Skeletal muscle tissue (tissue), 4 donors: ENCODE results near the gene FAM13A. TPM values are rescaled to one million over a fixed set of nuclear protein-coding genes. Genes with fewer than 3 reads are reported as not detected.

Experiments used
- H3K27ac ChIP-seq: one replicate; pipeline ENCODE4 v1.7.0; 2013; ENCODE audit warnings: mild to moderate bottlenecking, low read depth, low read length, inconsistent platforms
- H3K27me3 ChIP-seq, 3 donors: one replicate each; pipeline ENCODE4 v1.7.0; 2013; ENCODE audit warnings: low read length in 3 of 3; ENCODE audit not compliant: control insufficient read depth in 3 of 3, insufficient read depth in 3 of 3
- H3K36me3 ChIP-seq, 3 donors: one replicate each; pipeline ENCODE4 v1.7.0; 2013; ENCODE audit warnings: low read length in 3 of 3; ENCODE audit not compliant: control insufficient read depth in 3 of 3, insufficient read depth in 3 of 3
- H3K4me1 ChIP-seq, 3 donors: one replicate each; pipeline ENCODE4 v1.7.0; 2013; ENCODE audit warnings: low read length in 3 of 3, mild to moderate bottlenecking in 3 of 3; ENCODE audit not compliant: control insufficient read depth in 3 of 3, insufficient read depth in 3 of 3
- H3K4me3 ChIP-seq, 3 donors: one replicate each; pipeline ENCODE4 v1.7.0; 2013; ENCODE audit warnings: low read length in 3 of 3
- H3K9ac ChIP-seq, 3 donors: one replicate each; pipeline ENCODE4 v1.7.0; 2013; ENCODE audit warnings: low read length in 3 of 3, mild to moderate bottlenecking in 3 of 3, moderate library complexity in 2 of 3, low read depth in 1 of 3
- H3K9me3 ChIP-seq, 3 donors: one replicate each; pipeline ENCODE4 v1.7.0; 2013; ENCODE audit warnings: low read length in 3 of 3; ENCODE audit not compliant: control insufficient read depth in 3 of 3
- total RNA-seq: library from RNA; depleted of rRNA; stranded (reverse); fragments of >200 nt; gene quantifications from one replicate; pipeline ENCODE4 v1.2.3, GENCODE V29; 2014
- donor health status: Osteomylitis.

The FAM13A gene
- total RNA-seq, 1 donor from 2014 or later, result 41.8 TPM

- no peaks in the 10 kb centered on the region for H3K9me3 ChIP-seq
- H3K9ac ChIP-seq, result no peak overlapping the region
- no peaks in the 10 kb centered on the region for H3K27me3 ChIP-seq
- H3K36me3 ChIP-seq, result no peaks in the 10 kb centered on the region
- H3K27ac ChIP-seq, result no peak overlapping the region
- no peak overlapping the region for H3K4me3 ChIP-seq
- peaks cover 0 to 18% (median 5%) of the 10 kb centered on the region in 3 donors for H3K4me1 ChIP-seq
These were observed 253.3 kb downstream of the FAM13A start for GRCh38 chr4:88803600-88804096.

GRCh38 chr4:88802585-88803286 lies 254.2 kb downstream of the FAM13A start:
- Histone ChIP-seq H3K9ac (no peak overlapping the region), H3K4me1 (peaks cover 0 to 18% (median 5%) of the 10 kb centered on the region in 3 donors), H3K27me3 (no peaks in the 10 kb centered on the region), H3K36me3 (no peaks in the 10 kb centered on the region), H3K4me3 (no peak overlapping the region), H3K27ac (no peak overlapping the region), H3K9me3 (no peaks in the 10 kb centered on the region)

GRCh38 chr4:88802138-88802537 lies 254.8 kb downstream of the FAM13A start:
- H3K9ac ChIP-seq, result no peak overlapping the region
- H3K27me3 ChIP-seq, result no peaks in the 10 kb centered on the region
- no peak overlapping the region for H3K27ac ChIP-seq
- no peak overlapping the region for H3K4me3 ChIP-seq
- H3K4me1 ChIP-seq, result peaks cover 0 to 14% (median 5%) of the 10 kb centered on the region in 3 donors
- H3K9me3 ChIP-seq, result no peaks in the 10 kb centered on the region
- H3K36me3 ChIP-seq, result no peaks in the 10 kb centered on the region

- no peak overlapping the region for H3K4me3 ChIP-seq
- H3K9me3 ChIP-seq, result no peaks in the 10 kb centered on the region
- H3K36me3 ChIP-seq, result no peaks in the 10 kb centered on the region
- H3K9ac ChIP-seq, result no peak overlapping the region
- peaks cover 0 to 11% (median 5%) of the 10 kb centered on the region in 3 donors for H3K4me1 ChIP-seq
- no peaks in the 10 kb centered on the region for H3K27me3 ChIP-seq
- no peak overlapping the region for H3K27ac ChIP-seq
These were observed 257.1 kb downstream of the FAM13A start for GRCh38 chr4:88799900-88800299.

- H3K9me3 ChIP-seq, result no peaks in the 10 kb centered on the region
- no peak overlapping the region for H3K27ac ChIP-seq
- H3K4me3 ChIP-seq, result no peak overlapping the region
- H3K36me3 ChIP-seq, result no peaks in the 10 kb centered on the region
- no peaks in the 10 kb centered on the region for H3K27me3 ChIP-seq
- H3K9ac ChIP-seq, result no peak overlapping the region
- peaks cover 0 to 8% (median 4%) of the 10 kb centered on the region in 3 donors for H3K4me1 ChIP-seq
These were observed 259.3 kb downstream of the FAM13A start for GRCh38 chr4:88797725-88798124.

- Histone ChIP-seq H3K4me1 (no peaks in the 10 kb centered on the region), H3K27ac (no peak overlapping the region), H3K4me3 (no peak overlapping the region), H3K9ac (no peak overlapping the region), H3K27me3 (no peaks in the 10 kb centered on the region), H3K36me3 (no peaks in the 10 kb centered on the region), H3K9me3 (no peaks in the 10 kb centered on the region)
These were observed 260.4 kb downstream of the FAM13A start for GRCh38 chr4:88796545-88796944.

- H3K27me3 ChIP-seq, result no peaks in the 10 kb centered on the region
- no peaks in the 10 kb centered on the region for H3K9me3 ChIP-seq
- H3K27ac ChIP-seq, result no peak overlapping the region
- H3K4me3 ChIP-seq, result no peak overlapping the region
- peaks cover 0 to 2% (median under 1%) of the 10 kb centered on the region in 3 donors for H3K36me3 ChIP-seq
- H3K4me1 ChIP-seq, result no peaks in the 10 kb centered on the region
- H3K9ac ChIP-seq, result no peak overlapping the region
These were observed 262.0 kb downstream of the FAM13A start for GRCh38 chr4:88794952-88795351.

GRCh38 chr4:88794087-88794690 lies 262.8 kb downstream of the FAM13A start:
- Histone ChIP-seq H3K9ac (no peak overlapping the region), H3K4me1 (no peaks in the 10 kb centered on the region), H3K27ac (no peak overlapping the region), H3K9me3 (no peaks in the 10 kb centered on the region), H3K27me3 (no peaks in the 10 kb centered on the region), H3K36me3 (peaks cover 0 to 9% (median 8%) of the 10 kb centered on the region in 3 donors), H3K4me3 (no peak overlapping the region)

GRCh38 chr4:88793475-88793874 lies 263.5 kb downstream of the FAM13A start:
- H3K4me3 ChIP-seq, result no peak overlapping the region
- H3K9ac ChIP-seq, result no peak overlapping the region
- H3K4me1 ChIP-seq, result no peaks in the 10 kb centered on the region
- H3K36me3 ChIP-seq, result peaks cover 0 to 10% (median 8%) of the 10 kb centered on the region in 3 donors
- H3K27me3 ChIP-seq, result no peaks in the 10 kb centered on the region
- no peaks in the 10 kb centered on the region for H3K9me3 ChIP-seq
- H3K27ac ChIP-seq, result no peak overlapping the region

- Histone ChIP-seq H3K27me3 (no peaks in the 10 kb centered on the region), H3K9ac (no peak overlapping the region), H3K9me3 (no peaks in the 10 kb centered on the region), H3K4me3 (no peak overlapping the region), H3K27ac (peak overlapping the region; percentile 26), H3K36me3 (peaks cover 0 to 10% (median 8%) of the 10 kb centered on the region in 3 donors), H3K4me1 (no peaks in the 10 kb centered on the region)
These were observed 264.2 kb downstream of the FAM13A start for GRCh38 chr4:88792821-88793220.
